ENCODE results near the gene BAZ2B. TPM values are rescaled to one million over a fixed set of nuclear protein-coding genes. Genes with fewer than 3 reads are reported as not detected.

Gene BAZ2B
- polyA plus RNA-seq, 1 of the 3 experiments (the other 2 are of a cell fraction), result 10.2 TPM

- no peak overlapping the region for H2AFZ ChIP-seq (ENCODE audit: low read depth)
- TF ChIP-seq TEAD4 (IDR thresholded peaks at IDR 0.05; ENCODE audit: borderline replicate concordance, insufficient read depth) (no peak), RCOR1 (IDR thresholded peaks at IDR 0.05; ENCODE audit: low read length) (no peak), TAF1 (IDR thresholded peaks at IDR 0.05; ENCODE audit: borderline replicate concordance, low read depth, low read length) (no peak), YY1 (IDR thresholded peaks at IDR 0.05; ENCODE audit: low read depth) (no peak), SMC3 (IDR thresholded peaks at IDR 0.05; ENCODE audit: low read depth, low read length) (no peak), ZBTB33 (IDR thresholded peaks at IDR 0.05; ENCODE audit: borderline replicate concordance, low read depth) (no peak), MEF2A (IDR thresholded peaks at IDR 0.05; ENCODE audit: borderline replicate concordance, low read depth) (no peak), REST (IDR thresholded peaks at IDR 0.05; ENCODE audit: low read depth, low read length) (no peak), IRF3 (IDR thresholded peaks at IDR 0.05; ENCODE audit: low read depth, low read length) (no peak), POLR2AphosphoS5 (IDR thresholded peaks at IDR 0.05; ENCODE audit: low read depth, low read length) (no peak), CHD2 (IDR thresholded peaks at IDR 0.05; ENCODE audit: low read length, partially characterized antibody) (no peak), RXRA (IDR thresholded peaks at IDR 0.05; ENCODE audit: borderline replicate concordance, low read depth) (no peak), GABPA (IDR thresholded peaks at IDR 0.05; ENCODE audit: low read depth) (no peak), FOXJ3 (CRISPR knock-in tag; IDR thresholded peaks at IDR 0.05) (no peak), EP300 (IDR thresholded peaks at IDR 0.05; ENCODE audit: borderline replicate concordance in 1 of 2, low read depth in 1 of 2, low read length in 1 of 2) (no peak)
- TF ChIP-seq, protein P1, sequence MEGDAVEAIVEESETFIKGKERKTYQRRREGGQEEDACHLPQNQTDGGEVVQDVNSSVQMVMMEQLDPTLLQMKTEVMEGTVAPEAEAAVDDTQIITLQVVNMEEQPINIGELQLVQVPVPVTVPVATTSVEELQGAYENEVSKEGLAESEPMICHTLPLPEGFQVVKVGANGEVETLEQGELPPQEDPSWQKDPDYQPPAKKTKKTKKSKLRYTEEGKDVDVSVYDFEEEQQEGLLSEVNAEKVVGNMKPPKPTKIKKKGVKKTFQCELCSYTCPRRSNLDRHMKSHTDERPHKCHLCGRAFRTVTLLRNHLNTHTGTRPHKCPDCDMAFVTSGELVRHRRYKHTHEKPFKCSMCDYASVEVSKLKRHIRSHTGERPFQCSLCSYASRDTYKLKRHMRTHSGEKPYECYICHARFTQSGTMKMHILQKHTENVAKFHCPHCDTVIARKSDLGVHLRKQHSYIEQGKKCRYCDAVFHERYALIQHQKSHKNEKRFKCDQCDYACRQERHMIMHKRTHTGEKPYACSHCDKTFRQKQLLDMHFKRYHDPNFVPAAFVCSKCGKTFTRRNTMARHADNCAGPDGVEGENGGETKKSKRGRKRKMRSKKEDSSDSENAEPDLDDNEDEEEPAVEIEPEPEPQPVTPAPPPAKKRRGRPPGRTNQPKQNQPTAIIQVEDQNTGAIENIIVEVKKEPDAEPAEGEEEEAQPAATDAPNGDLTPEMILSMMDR (IDR thresholded peaks at IDR 0.05), result no peak
- H3K27ac ChIP-seq (ENCODE audit: low read depth in 2 of 2, low read length in 1 of 2), result no peak overlapping the region
- no peaks in the 10 kb centered on the region for H3K9me2 ChIP-seq
- DNase-seq, result no peak
- no peaks in the 10 kb centered on the region for H3K27me3 ChIP-seq (ENCODE audit: insufficient read depth)
- ChIA-PET POLR2A (no interaction called here), CTCF (interaction anchor here (0.8 to 1.1 kb wide), 2 partner anchors 11 to 394 kb away, joined by 3 to 4 read pairs; no protein-coding TSS in a partner anchor)
- no peaks in the 10 kb centered on the region; the same call in 1 of the 2 replicates for H4K20me1 ChIP-seq (ENCODE audit: insufficient read depth)
- H3K4me2 ChIP-seq, result no peak overlapping the region
- H3K4me3 ChIP-seq (ENCODE audit: low read depth in 2 of 2, low read length in 1 of 2), result no peak overlapping the region
- H3K79me2 ChIP-seq (ENCODE audit: insufficient read depth), result peaks cover 32% of the 10 kb centered on the region
- 94% methylated on average over 6 of the region's 6 CpGs for WGBS (ENCODE audit: low lambda C conversion rate)
- H3K9ac ChIP-seq, result no peak overlapping the region
- H3K4me1 ChIP-seq (ENCODE audit: control insufficient read depth in 1 of 2, insufficient read depth in 2 of 2, low read depth in 1 of 2, low read length in 1 of 2), result peaks cover 0 to 5% of the 10 kb centered on the region in 2 experiments; a peak in 2 of 4 replicates
- H3K36me3 ChIP-seq (replicated peaks in 1 of 2; ENCODE audit: control insufficient read depth in 1 of 2, insufficient read depth in 2 of 2, low read length in 1 of 2), result peaks cover 14 to 24% of the 10 kb centered on the region in 2 experiments
- no peaks in the 10 kb centered on the region for H3K9me3 ChIP-seq
- H3F3A ChIP-seq (replicated peaks; ENCODE audit: insufficient read depth), result peaks cover 7% of the 10 kb centered on the region
Observed at GRCh38 chr2:159283529-159283928, 332.8 kb downstream of the BAZ2B start.
